Glomerular endothelial cell (primary cell): ENCODE measurements around the gene PLXNA4. TPM values are rescaled to one million over a fixed set of nuclear protein-coding genes. Genes with fewer than 3 reads are reported as not detected.
"Not testable (repeated sequence)": the region's sequence is repeated elsewhere in the genome, so short reads cannot be mapped to it uniquely, and the experiment has no call there.

Experiments
- DNase-seq: peaks from one replicate; pipeline ENCODE4 v3.0.0-alpha.2; 2011; ENCODE audit warnings: low read depth, low spot score; ENCODE audit errors: extremely low read depth
- total RNA-seq: library from RNA; depleted of rRNA; stranded (reverse); fragments of >200 nt; gene quantifications from 2 replicates; pipeline ENCODE4 v1.2.3, GENCODE V29; 2015

PLXNA4 gene
- total RNA-seq, 1 donor from 2014 or later, result 1.2 TPM

GRCh38 chr7:132189881-132190280 lies 386.4 kb downstream of the PLXNA4 start:
- DNase-seq, result no peak

- no peak for DNase-seq
Observed at GRCh38 chr7:132187869-132188789, 388.1 kb downstream of the PLXNA4 start.

- DNase-seq, result no peak
Observed at GRCh38 chr7:132187391-132187790, 388.9 kb downstream of the PLXNA4 start.

DNA sequence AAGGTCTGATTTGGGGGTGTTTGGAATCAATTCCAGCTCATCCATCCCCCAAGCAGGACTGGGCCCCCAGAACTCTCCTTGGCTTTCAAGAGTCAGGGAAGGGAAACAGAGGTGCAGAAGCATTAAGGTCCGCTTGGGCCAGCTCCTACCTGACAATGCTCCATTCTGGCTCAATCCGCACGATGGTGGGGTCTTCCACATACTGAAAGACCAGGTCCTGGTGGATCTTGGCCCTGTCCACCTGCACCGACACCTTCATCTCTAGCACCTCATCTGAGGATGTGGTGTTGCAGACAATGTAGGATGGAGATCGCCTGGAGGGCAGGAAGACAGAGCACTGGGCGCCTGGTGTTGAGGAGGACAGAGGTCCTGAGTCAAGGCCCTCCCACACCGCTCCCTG lies 391.1 kb downstream of the PLXNA4 start:
- DNase-seq, result no peak

- DNase-seq, result no peak
Observed at GRCh38 chr7:132183781-132184380, 392.4 kb downstream of the PLXNA4 start.

DNA sequence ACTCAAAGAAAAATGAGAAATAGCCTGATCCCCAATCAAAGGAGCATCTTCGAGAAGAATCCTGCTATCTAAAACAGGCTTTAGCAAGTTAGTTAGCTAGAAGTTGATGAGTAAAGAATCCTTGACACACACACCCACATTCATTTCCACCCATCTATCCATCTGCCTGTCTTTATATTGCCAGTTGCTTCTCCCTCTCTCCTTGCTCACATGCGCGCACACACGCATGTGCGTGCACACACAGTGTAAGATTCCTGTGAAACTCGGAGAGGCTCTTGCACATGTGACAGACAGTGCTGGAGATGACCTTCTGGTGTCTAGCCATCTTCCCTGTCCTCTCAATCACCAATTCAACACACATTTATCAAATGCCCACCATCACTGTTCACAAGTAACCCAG lies 393.3 kb downstream of the PLXNA4 start:
- no peak for DNase-seq

DNA sequence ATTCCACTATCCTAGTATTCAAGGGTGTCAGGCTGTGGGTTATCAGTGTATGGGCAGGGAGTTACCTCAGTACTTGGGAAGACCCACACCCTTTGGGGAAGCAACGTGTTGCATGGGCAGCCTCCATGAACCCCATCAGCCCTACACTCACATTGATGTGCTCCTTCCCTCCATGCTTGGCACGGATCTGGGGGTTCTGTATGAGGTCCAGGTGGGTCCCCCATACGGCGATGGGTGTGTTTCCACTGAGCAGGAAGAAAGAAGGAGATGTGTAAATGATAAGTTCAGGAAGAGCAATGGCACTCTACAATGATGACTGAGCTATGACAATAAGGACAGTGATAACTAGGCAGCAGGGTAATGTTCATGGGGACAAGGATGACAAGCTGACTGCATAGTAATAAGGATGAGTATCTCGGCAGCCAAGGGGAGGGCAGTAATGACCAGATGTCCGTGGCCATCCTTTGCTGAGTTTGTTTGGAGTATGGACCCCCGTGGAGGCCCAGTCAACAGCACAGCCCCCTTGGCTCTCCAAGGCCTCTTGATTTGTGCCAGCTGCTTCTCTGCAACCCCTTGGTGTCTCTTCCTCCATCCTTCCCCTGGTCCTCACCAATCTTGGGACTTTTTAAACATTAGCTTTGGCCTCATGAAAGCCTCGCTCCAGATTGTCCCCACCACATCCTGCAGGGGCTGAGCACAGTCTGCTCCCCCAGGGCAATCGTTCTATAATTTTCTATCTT lies 394.2 kb downstream of the PLXNA4 start:
- DNase-seq, result no peak

DNA sequence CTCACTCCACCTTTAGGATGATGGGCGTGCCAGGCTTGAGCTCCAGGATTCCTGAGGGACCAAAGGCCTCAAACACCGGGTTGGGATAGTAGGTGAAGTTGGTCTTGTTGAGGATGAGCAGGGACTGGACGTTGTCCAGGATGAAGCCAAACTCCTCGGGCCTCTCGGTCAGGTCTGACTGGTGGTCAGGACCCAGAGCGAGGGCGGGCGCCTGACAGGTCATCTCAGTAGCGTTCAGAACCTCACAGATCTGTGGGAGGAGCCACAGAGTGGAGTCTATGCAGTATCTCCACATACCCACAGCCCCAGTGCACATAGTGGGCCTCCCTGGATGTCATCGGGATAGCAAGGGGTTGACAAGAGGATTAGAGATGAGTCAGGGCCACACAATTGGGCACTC lies 394.9 kb downstream of the PLXNA4 start:
- no peak for DNase-seq

- DNase-seq, result no peak
Observed at GRCh38 chr7:132180481-132180880, 395.8 kb downstream of the PLXNA4 start.

DNA sequence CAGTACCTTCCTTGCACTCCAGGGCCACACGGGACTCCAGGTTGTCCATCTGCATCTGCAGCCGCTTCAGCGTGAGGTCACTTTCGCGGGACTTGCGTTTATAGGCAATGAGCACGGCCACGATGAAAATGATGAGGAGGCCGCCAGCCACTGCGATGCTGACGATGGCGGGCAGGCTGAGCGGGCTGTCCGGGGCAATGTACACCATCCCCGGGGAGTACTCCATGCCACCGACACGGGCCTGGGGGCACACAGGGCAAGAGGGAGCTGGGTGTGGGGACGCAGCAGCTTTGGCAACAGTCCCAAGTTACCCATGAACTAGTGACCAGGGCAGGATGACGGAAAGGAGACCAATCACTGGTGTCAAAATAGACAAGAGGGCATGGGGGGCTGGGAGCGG lies 396.6 kb downstream of the PLXNA4 start:
- DNase-seq, result no peak

DNA sequence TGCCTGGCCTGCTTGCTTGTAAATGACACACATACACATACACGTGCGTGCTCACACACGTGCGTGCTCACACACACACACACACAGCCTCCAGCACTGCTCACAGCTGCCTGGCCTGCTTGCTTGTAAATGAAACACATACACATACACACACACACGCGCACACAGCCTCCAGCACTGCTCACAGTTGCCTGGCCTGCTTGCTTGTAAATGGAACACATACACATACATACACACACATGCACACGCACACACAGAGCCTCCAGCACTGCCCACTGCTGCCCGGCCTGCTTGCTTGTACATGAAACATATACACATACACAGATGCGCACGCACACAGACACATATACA lies 397.2 kb downstream of the PLXNA4 start:
- no peak for DNase-seq

DNA sequence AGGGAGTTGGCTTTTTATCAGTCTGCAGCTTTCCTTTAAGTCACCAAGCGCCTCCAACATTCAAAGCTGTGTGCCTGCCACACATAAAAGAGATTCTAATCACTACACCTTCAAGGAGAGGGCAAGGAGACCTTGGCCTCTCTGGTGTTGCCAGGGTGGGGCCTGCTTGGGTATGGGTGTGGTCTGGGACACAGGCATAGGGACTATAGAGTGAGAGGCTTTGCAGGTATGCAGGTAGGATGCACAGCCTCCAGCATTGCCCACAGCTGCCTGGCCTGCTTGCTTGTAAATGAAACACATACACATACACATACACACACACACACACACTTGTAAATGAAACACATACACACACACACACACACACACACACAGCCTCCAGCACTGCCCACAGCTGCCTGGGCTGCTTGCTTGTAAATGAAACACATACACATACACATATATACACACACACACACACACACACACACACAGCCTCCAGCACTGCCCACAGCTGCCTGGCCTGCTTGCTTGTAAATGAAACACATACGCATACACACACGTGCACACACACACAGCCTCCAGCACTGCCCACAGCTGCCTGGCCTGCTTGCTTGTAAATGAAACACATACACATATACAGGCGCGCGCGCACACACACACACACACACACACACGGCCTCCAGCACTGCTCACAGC lies 397.7 kb downstream of the PLXNA4 start:
- not testable (repeated sequence) for DNase-seq

DNA sequence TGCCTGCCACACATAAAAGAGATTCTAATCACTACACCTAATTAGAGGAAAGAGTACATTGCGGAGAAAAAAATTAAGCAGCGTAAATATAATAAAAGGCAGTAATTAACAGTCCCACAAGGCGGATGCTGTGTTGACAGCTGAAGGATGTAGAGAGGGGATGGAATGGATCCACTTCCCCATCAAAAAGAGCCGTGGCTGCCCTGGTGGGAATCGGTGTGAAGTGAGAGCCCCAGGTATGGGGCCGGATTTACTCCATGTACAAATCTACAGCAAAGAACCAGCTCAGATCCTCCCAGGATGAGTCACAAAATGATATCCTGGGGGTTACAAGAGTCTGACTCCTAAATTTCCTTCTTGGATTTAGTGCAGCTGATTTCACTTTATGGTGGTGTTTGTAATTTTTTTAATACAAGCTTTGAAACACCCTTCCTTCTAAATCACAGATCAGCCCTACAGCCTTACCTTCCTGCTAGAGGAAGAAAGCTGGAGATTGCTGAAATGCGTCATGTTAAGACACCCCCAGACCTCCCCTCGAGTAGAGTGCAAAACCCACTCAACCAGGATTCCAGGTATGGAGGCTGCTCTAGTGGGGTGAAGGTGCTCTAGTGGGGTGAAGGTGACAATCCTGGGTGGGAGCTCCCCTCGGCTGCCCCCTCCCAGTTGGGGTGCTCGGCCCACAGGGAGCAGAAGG lies 398.4 kb downstream of the PLXNA4 start:
- DNase-seq, result no peak

GRCh38 chr7:132176719-132177118 lies 399.6 kb downstream of the PLXNA4 start:
- DNase-seq, result no peak

- no peak for DNase-seq
Observed at GRCh38 chr7:132171130-132171576, 405.1 kb downstream of the PLXNA4 start.

GRCh38 chr7:132169730-132170129 lies 406.5 kb downstream of the PLXNA4 start:
- no peak for DNase-seq

- no peak for DNase-seq
Observed at GRCh38 chr7:132168239-132168638, 408.0 kb downstream of the PLXNA4 start.

DNA sequence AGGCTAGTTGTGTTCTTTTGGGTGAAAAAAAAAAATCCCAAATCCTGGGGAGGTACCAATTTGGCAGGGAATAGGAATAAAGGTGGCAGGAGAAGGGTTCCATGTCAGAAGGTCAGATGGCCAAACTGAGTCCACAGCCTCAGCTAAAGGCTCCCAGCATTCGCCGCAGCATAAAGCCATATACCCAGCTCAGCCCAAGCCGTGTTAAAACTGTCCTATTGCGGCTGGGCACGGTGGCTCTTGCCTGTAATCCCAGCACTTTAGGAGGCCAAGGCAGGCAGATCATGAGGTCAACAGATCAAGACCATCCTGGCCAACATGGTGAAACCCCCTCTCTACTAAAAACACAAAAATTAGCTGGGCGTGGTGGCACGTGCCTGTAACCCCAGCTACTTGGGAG lies 410.6 kb downstream of the PLXNA4 start:
- not testable (repeated sequence) for DNase-seq

DNA sequence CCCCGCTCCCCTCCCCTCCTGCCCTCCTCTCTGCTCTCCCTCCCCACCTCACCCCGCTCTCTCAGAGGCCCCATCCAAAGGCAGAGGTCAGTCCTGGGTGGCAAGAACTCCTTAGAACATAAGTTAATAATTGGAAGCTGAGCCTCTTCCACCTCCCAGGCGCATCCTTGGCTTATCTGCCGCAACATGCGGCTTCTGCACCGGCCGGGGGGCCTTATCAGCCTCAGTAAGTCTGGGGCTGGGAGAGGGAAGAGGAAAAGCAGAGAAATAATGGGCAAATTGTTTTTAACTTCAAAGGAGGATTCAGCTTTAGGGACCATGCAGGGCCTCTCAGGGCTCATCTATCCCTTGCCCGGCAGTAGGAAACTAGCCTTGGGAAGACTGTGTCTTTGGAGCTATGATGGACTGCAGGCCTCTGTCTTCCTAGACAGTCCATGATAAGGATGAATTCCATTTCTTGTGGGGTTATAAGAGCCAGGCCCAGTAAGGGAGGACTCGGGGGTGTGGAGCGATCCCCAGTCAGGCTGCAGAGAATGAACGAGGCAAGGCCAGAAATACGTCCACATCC lies 411.6 kb downstream of the PLXNA4 start:
- DNase-seq, result no peak

DNA sequence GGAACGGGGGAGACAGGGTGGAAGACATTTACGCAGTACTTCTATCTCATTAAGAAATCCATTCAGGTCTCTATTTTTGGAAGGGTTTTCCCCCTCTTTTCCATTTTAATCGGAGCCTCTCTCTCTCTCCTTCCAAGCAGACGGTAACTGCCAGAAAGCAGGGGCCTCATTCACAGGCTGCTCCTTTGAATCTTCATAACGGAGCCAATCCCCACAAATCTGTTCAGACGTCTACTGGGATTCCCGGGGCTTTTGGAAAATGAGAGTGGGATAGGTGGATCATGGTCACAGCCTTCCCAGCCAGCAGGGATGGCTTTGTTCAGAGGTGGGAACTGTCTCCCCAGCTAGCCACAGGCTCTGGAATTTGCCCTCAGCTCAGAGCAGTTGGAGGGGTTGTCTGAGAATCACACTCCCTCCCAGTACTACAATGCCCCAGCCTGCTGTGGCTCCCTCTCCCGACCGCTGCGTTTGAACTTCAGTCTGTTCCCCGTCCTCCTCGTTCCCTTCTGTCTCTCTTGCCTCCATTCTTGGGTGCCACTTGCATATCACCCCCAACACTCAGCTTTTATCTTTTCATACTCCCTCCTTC lies 413.6 kb downstream of the PLXNA4 start:
- no peak for DNase-seq
